HTERT RPE-1 (cell line): ENCODE data around the gene WNK2.
"Not testable (repeated sequence)": the region's sequence is repeated elsewhere in the genome, so short reads cannot be mapped to it uniquely, and the experiment has no call there.

ENCODE experiments used
- in situ Hi-C: fragments of 300-500 bp; cut with MboI; formaldehyde crosslinking; loops from 4 replicates; pipeline ENCODE4 v1.14.3; 2020; ENCODE audit warnings: low sequenced_read_pairs

WNK2 gene

DNA sequence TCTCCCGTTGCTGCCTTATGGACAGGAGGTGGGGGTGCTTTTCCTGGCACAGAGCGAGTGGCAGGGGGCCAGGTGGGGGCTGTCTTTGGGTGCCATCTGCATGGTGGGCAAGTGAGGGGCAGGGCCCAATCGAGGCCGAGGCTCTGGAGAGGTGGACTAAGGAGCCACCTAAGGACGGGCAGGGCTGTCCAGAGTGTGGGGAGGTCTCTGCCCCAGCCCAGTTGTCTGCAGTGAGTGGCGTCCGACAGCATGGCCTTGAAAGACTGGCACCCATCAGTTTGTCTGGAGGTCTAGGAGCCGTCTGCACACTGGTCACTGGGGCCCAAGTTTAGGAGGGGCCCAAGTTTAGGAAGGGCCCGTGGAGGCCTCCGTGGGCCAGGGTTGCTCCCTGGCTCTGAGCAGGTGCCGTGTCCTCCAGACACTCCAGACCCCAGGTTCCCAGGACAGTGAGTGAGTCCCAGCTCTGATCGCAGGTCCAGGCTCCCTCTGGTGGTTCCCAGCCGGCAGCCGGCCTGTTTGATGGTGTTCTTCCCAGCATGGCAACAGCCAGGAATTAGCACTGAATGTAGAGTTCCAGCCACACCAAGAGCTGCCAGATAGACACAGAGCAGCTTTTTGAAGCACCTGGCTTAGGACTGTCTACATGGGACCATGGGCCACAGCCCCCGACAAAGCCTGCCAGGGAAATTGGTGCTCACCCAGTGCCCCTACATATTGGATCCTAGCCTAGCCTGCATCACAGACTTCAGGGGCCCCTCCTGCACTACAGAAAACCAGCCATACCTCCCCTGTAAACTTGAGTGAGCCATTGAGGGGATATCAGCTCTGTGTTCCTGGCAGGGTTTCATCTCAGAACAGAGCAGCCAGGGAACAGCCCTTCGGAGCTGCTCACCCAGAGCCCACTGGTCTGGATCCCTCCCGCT, 120.9 kb downstream of the WNK2 start:
- in situ Hi-C loops: no loop called here

GRCh38 chr9:93305497-93306020, 121.6 kb downstream of the WNK2 start:
- in situ Hi-C loops: no loop called here

GRCh38 chr9:93306081-93306480, 122.1 kb downstream of the WNK2 start:
- in situ Hi-C loops: no loop called here

- in situ Hi-C loops: no loop called here
These were observed 122.7 kb downstream of the WNK2 start for GRCh38 chr9:93306579-93307091.

DNA sequence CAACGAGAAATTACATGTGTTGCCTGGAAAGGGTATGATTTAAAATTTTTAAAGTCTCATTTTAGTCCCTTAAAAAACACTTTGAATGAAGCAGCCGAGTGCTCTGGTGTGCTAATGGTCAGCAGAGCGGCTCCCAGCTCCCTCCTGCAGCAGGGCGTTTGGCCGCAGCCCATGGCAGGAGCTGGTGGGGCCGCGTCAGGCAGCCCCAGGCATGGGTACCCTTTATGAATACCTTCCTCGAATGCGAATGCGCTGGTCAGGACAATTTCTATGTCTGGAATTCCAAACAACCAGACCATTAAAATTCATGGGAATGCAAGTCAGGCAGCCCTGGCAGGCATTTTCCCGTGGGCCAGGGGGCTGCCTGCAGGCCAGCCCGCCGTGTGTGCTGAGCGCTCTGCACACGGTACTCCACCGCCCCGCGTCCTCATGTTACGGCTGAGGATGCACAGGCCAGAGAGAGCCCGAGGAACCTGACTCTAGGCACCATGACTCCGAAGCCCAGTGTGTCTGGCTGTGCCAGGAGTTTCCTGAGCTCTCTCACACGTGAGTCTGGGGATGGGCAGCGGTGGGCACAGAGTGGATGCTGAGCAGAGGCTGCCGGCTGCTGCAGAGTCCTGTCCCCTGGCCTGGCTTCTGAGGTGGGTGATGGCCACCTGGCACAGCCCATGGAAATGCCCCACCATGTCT, 123.7 kb downstream of the WNK2 start:
- in situ Hi-C loops: no loop called here

DNA sequence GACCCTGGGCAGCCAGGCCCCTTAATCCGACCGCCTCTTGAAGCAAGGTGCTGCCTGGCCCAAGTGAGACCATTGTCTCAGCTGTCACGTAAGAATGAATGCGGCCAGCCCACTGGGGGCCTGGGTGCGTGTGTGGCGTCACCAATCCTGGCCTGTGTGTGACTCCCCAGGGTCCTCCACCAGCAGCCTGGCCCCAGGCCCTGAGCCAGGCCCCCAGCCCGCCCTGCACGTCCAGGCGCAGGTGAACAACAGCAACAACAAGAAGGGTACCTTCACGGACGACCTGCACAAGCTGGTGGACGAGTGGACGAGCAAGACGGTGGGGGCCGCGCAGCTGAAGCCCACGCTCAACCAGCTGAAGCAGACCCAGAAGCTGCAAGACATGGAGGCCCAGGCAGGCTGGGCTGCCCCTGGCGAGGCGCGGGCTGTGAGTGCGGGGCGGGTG, 124.2 kb downstream of the WNK2 start:
- in situ Hi-C loops: no loop called here

DNA sequence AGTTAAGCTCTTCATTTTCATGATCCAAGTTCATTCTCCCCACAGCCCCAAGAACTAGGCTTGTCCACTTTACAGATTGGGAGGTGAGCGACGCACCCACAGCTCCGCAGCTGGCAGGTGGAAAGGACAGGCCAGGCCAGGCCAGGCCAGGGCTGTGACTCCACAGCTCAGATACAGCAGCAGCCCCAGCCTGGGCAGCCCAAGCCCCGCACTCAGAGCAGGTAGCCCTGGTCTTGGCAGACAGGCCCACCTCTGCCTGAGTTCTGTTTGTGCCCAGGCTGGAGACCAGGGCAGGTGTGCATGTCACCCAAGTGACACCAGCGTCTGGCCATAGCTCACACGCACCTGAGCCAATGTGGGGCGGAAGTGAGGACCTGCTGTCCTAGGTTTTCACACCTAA, 124.7 kb downstream of the WNK2 start:
- in situ Hi-C loops: no loop called here

DNA sequence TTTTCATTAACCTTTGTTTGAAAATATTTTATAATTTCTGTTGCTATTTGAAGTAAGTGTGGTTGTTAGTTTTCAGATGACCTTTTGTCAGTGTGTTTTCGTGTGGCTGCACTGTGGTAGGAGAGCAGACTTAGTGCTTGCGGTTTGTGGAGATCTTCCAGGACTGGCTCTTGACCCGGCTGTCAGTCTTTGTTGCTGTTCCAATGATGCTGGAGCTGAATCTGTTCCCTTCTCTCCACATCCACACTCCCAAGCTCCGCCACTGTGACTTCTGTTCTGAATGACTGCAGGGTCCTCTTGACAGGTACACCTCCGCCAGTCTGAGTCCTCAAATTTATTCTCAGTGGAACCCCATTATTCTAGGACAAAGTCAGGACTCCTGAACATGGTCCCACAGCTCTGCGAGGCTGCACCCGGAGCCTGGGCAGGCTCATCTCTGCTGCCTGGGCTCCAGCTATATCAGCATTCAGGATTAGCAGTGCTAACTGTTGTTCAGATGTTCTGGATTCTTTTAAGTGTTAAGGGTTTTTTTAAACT, 126.0 kb downstream of the WNK2 start:
- in situ Hi-C loops: no loop called here

DNA sequence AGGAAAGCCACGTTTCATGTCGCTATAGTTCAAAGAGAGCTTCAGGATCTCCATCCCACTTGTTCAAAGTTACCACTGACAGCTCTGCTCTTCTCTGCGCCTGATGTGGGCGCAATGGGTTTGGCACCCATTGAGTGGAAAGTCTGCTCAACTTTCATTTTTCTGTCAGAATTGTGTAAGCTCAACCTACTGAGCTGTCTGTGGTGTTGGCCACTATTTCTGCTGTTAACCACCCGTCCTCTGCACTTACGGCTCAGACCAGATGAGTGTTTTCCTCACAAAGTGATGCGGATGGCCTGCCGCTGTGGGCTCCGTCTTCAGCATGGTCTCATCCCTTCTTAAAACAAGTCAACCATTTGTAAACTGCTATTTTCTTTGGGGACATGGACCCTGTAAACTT, 131.2 kb downstream of the WNK2 start:
- in situ Hi-C loops: no loop called here

GRCh38 chr9:93315960-93316359, 132.0 kb downstream of the WNK2 start:
- in situ Hi-C loops: no loop called here

DNA sequence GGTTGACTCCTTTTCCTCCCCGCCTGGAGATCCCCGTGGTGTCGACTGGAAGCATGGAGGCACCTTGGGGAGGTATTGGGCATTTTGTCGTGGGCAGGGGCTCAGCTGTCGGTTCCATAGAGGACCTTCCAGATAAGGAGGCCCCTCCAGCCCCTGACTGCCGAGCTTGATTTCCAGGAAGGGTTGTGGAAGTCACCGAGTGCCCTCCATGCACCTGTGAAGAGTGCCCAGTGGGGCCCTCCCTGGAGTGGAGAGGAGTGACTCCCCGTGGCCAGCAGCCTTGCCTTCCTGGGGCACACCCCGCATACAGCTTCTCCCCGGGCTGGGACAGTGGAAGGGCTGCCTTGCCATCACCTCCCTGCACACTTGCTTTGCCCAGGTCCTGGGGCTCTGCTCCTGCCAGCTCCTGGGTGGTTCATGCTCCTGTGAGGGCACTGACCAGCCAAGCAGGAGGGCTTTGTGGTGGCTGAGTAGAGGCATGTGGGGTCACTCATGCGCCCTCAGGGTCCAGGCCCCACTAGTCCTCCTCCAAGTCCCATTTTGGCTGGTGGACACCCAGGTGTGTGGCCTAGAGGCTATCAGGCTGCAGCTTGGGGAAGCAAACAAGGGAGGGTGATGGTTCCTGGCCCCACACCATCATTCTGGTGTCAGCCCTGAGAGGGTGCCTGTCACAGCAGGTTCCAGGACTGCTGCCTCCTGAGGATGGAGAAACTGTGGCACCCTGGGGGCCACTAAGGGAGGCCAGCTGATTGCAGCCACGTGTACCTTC, 133.0 kb downstream of the WNK2 start:
- in situ Hi-C loops: no loop called here

GRCh38 chr9:93317495-93318094, 133.7 kb downstream of the WNK2 start:
- in situ Hi-C loops: no loop called here

GRCh38 chr9:93318480-93318879, 134.5 kb downstream of the WNK2 start:
- in situ Hi-C loops: no loop called here

GRCh38 chr9:93319301-93319991, 135.5 kb downstream of the WNK2 start:
- in situ Hi-C loops: no loop called here

DNA sequence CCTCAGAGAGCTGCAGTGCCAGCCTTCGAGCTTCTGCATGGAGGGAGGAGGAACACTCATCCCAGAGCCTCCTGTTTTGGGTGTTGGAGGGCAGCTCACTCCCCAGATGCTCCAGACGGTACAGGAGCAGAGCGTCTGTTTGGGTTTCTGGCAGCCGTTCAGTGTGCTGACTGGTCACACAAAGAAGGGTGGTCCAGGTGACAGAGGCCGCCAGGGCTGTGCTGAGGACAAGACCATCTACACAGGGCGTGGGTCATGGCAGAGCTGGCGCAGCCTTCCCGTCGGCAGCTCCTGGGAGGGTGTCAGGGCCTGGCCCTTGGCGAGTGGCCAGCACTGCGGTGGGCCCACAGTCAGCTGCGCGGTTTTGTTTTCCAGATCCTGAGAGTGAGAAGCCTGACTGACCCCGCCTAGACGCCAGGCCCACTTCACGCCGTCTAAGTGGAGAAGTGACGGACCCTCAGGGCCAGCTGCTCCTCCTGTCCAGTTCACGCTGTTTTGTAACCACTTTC, 136.1 kb downstream of the WNK2 start:
- in situ Hi-C loops: no loop called here

- in situ Hi-C loops: no loop called here
These were observed 136.8 kb downstream of the WNK2 start for GRCh38 chr9:93320591-93321219.

DNA sequence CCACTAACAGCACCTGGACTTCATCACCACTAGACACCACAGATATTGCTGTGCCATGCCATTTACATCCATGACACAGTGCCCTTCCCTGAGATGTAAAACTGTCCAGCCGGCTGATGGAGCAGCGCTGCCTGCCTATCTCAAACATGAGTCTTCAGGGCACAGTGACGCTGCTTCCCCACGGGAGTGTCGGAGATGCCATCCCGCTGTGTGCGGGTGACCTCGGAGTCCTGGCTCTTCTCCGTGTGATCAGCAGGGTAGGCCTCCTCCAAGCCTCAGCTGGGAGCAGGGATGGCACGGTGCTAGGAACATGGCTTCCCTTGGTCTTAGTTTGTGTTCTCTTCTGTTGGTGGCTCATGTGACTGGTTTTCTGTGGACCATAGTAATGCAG, 137.3 kb downstream of the WNK2 start:
- in situ Hi-C loops: no loop called here

DNA sequence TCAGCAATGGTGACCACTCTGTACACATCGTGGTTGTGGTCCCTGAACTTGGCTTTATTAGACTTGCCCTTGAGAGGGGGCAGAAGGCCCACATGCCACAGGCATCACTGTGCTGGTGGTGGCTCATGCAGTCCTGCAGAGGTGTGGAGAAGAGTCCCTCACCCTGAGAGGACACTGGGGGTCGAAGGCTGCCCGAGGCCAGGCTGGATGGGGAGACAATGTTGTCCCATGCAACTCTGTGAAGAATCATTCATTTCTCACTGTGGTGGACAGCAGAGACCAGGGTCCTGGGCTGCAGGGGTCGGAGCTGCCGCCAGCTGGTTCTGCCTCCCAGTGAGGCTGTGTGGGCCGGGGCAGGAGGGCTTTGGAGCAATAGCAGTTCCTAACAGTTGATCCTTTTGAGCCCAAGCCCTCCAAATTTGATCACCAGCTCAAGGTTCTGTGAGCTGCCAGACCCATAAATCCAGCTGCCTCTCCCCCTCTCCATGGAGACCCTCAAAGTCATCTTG, 139.6 kb downstream of the WNK2 start:
- in situ Hi-C loops: not testable (repeated sequence)
